Esophagus (tissue), 2 donors: ENCODE measurements around the gene TOPBP1. TPM values are rescaled to one million over a fixed set of nuclear protein-coding genes. Genes with fewer than 3 reads are reported as not detected.

Experiments
- H3K27ac ChIP-seq, 2 donors: one replicate each; pipeline ENCODE4 v1.5.1; 2013; ENCODE audit warnings: low read depth in 2 of 2, mild to moderate bottlenecking in 2 of 2, inconsistent platforms in 1 of 2, low read length in 1 of 2, moderate library complexity in 1 of 2
- H3K27me3 ChIP-seq, 2 donors: one replicate each; pipeline ENCODE4 v1.6.1; 2013; ENCODE audit warnings: low read length in 2 of 2, control low read depth in 1 of 2, mild to moderate bottlenecking in 1 of 2; ENCODE audit not compliant: insufficient read depth in 2 of 2, control insufficient read depth in 1 of 2
- H3K36me3 ChIP-seq, 2 donors: one replicate each; pipeline ENCODE4 v1.6.1; 2013; ENCODE audit warnings: low read length in 1 of 2; ENCODE audit not compliant: control insufficient read depth in 2 of 2, insufficient read depth in 2 of 2
- H3K4me1 ChIP-seq, 2 donors: one replicate each; pipeline ENCODE4 v1.6.1; 2013; ENCODE audit warnings: low read length in 1 of 2; ENCODE audit not compliant: control insufficient read depth in 2 of 2, insufficient read depth in 2 of 2
- H3K4me3 ChIP-seq, 2 donors: one replicate each; pipeline ENCODE4 v1.5.1; 2013; ENCODE audit warnings: low read length in 2 of 2, mild to moderate bottlenecking in 2 of 2, low read depth in 1 of 2, moderate library complexity in 1 of 2
- H3K9me3 ChIP-seq, 2 donors: one replicate each; pipeline ENCODE4 v1.6.1; 2013; ENCODE audit warnings: mild to moderate bottlenecking in 2 of 2, low read depth in 1 of 2, low read length in 1 of 2, moderate library complexity in 1 of 2; ENCODE audit not compliant: control insufficient read depth in 2 of 2, insufficient read depth in 1 of 2
- WGBS, 2 donors: extraction: QIAGEN DNeasy Blood & Tissue Kit; methylation state at CpG; one replicate each; pipeline ENCODE4 v1.1.7; 2013; 5-methylcytosine and 5-hydroxymethylcytosine counted together
- polyA plus RNA-seq, 2 donors: library from polyadenylated mRNA; stranded (reverse); fragments of 200-250 nt; gene quantifications; one replicate each; pipeline ENCODE4 v1.2.3, GENCODE V29; 2013
- donor health status: healthy with polysubstance abuse.
- donor health status: Bipolar disorder and iron deficiency.

Gene TOPBP1
- polyA plus RNA-seq, 2 donors = 8.3 to 10.0 TPM

DNA sequence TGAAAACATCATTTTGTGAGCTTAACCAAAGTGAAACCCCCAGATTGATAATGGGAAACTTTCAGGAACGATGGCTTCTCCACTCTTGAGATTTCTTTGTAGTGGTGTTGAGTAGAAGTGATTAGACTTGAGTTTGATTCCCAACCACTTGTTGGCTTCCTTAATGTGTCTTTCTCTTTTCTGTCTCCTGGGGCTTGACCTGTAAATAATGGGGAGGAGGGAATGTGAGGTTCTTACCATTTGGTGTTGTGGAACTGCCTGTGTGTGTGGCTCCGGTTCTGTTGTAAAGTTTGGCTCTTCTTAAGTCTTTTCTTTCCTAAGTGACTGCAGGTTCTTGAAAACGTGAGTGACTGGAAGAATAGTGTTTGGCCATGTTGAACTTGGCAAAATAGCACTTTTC is 85.6 kb downstream of the TOPBP1 start:
- Histone ChIP-seq H3K27ac (no peak overlapping the region), H3K4me1 (peaks cover 0 to 2% of the 10 kb centered on the region in 2 donors), H3K9me3 (no peaks in the 10 kb centered on the region), H3K36me3 (peaks cover 3 to 8% of the 10 kb centered on the region in 2 donors), H3K4me3 (peak overlapping the region in 1 of 2 donors; percentile 91), H3K27me3 (no peaks in the 10 kb centered on the region)
- WGBS, 2 donors = 23 to 28% methylated on average over 3 of the region's 3 CpGs

DNA sequence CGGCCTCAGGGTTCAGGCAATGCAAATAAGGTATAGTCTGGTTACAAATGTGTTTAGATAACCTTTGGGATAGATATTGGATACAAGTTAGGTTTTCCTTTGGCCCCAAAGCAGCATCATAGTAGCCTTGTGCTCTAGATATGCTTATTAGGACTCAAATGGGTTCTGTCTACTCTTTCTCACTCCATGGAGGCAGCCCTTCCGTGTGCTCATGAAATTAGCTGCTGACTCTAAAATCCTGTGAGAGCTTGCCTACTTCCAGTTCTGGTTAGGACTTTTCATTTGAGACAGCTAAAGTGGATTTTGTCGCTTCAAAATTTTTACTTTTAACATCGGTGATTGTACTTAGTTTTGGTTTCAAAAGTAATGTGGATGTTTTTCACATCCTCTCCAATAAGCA is 86.7 kb downstream of the TOPBP1 start:
- WGBS, 2 donors = 28 to 30% methylated on average over 4 of the region's 4 CpGs
- Histone ChIP-seq H3K36me3 (peaks cover 3 to 8% of the 10 kb centered on the region in 2 donors), H3K9me3 (no peaks in the 10 kb centered on the region), H3K4me1 (peaks cover 0 to 2% of the 10 kb centered on the region in 2 donors), H3K27ac (peak overlapping the region; percentile 48 to 99), H3K27me3 (no peaks in the 10 kb centered on the region), H3K4me3 (peak overlapping the region; percentile 82 to 91)

- Histone ChIP-seq H3K4me1 (peaks cover 0 to 2% of the 10 kb centered on the region in 2 donors), H3K36me3 (peaks cover 0 to 8% of the 10 kb centered on the region in 2 donors), H3K27ac (peak overlapping the region; percentile 99), H3K4me3 (peak overlapping the region; percentile 82 to 91), H3K9me3 (no peaks in the 10 kb centered on the region), H3K27me3 (no peaks in the 10 kb centered on the region)
- WGBS, 2 donors = 0% methylated on average over 35 to 54 of the region's 54 CpGs
Observed at GRCh38 chr3:133574260-133574881, 87.4 kb downstream of the TOPBP1 start.

DNA sequence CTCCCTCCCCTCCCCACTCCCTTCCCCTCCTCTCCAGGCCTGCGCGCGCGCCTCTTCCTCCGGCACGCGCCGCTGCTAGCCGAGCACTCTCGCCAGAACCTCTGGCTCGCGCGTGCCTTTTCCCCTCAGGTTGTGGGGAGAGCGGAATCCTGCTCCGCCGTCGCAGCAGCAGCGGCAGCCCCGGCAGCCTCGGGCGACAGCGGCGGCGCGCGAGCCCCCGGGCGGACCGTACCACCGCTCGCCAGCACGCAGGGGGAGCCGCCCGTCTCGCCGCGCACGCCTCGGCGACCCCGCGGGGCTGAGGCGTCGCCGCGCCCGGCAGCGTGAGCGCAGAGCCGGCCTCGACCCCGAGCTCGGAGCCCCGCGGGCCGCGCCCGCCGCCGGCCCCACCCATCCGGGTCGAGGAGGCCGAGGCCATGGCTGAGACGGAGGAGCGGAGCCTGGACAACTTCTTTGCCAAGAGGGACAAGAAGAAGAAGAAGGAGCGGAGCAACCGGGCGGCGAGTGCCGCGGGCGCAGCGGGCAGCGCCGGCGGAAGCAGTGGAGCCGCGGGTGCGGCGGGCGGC is 88.0 kb downstream of the TOPBP1 start, which contains the start of gene CDV3:
Gene CDV3, plus strand, starts transcription at position 58 of the 566 bp plus-strand sequence. Its CDS starts 359 bp downstream, at position 417.
- Histone ChIP-seq H3K9me3 (no peaks in the 10 kb centered on the region), H3K27me3 (no peaks in the 10 kb centered on the region), H3K4me1 (peaks cover 0 to 2% of the 10 kb centered on the region in 2 donors), H3K27ac (peak within 1 kb of the TSS; percentile 99), H3K4me3 (peak within 1 kb of the TSS; percentile 82 to 91), H3K36me3 (peaks cover 0 to 8% of the 10 kb centered on the region in 2 donors)
- 1% methylated on average over 54 to 81 of the region's 81 CpGs for WGBS, 2 donors

- H3K27ac ChIP-seq = peak overlapping the region; percentile 99
- H3K9me3 ChIP-seq = no peaks in the 10 kb centered on the region
- WGBS, 2 donors = 0 to 1% methylated on average over 33 of the region's 33 CpGs
- H3K4me3 ChIP-seq = peak overlapping the region in 1 of 2 donors; percentile 91
- H3K36me3 ChIP-seq = peaks cover 0 to 5% of the 10 kb centered on the region in 2 donors
- H3K4me1 ChIP-seq = no peaks in the 10 kb centered on the region
- no peaks in the 10 kb centered on the region for H3K27me3 ChIP-seq
Observed at GRCh38 chr3:133573054-133573628, 88.6 kb downstream of the TOPBP1 start.

- Histone ChIP-seq H3K4me3 (no peak overlapping the region), H3K4me1 (no peaks in the 10 kb centered on the region), H3K9me3 (no peaks in the 10 kb centered on the region), H3K27ac (peak overlapping the region; percentile 89 to 94), H3K27me3 (no peaks in the 10 kb centered on the region), H3K36me3 (no peaks in the 10 kb centered on the region)
- 79 to 81% methylated on average over 19 of the region's 19 CpGs for WGBS, 2 donors
Observed at GRCh38 chr3:133572158-133573053, 89.3 kb downstream of the TOPBP1 start.

DNA sequence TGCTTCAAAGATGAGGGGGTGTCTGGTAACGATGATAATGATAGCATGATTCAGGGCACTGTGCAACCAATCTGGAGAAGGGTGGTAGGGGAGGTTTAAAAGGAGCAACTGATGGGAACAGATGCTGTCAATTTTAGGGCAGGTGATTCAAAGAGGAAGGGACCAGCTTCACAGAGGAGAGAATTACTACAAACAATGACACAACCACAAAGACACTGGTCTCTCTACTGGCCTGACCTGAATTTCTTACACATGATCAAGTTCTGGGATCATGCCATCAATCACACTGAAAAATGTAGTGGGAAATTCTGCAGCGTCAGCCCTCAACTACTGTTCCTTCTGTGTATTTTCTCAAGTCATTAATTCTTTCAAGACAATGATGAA is 90.8 kb downstream of the TOPBP1 start:
- Histone ChIP-seq H3K4me3 (no peak overlapping the region), H3K27me3 (no peaks in the 10 kb centered on the region), H3K4me1 (no peaks in the 10 kb centered on the region), H3K9me3 (no peaks in the 10 kb centered on the region), H3K27ac (peak overlapping the region; percentile 80 to 87), H3K36me3 (no peaks in the 10 kb centered on the region)
- 70 to 73% methylated on average over 2 of the region's 2 CpGs for WGBS, 2 donors

DNA sequence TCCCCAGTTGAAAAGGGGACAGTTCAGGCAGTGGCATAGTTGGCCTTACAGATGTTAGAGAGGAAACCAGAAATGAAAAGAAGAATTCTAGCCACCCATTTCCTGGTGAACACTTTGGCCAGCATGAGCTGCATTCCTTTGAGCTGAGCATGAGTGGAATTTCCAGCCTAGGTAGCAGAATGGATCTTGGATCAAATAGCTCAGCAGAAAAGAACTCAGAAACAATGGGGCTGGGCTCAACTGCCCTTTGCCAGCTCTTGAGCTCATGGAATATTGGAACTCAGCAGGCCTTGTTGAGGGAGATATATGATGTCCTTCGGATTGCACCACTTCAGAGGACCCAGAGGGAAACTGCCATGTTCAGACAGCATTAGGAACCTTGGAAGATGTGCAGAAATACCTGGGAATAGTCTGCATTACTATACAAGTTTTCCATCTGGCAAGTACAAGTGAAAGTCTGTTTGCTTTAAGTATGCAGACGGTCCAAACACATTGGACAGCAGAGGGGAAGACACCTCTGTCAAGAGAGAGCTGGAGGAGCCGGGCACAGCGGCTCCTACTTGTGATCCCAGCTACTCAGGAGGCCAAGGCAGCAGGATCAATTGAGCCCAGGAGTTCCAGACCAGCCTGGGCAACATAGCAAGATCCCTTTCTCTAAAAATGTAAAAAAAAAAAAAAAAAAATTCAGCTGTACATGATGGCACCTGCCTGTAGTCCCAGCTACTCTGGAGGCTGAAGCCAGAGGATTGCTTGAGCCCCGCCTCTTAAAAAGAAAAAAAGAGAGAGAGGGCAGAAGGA is 91.4 kb downstream of the TOPBP1 start:
- no peaks in the 10 kb centered on the region for H3K9me3 ChIP-seq
- H3K27me3 ChIP-seq = no peaks in the 10 kb centered on the region
- no peak overlapping the region for H3K4me3 ChIP-seq
- peak overlapping the region; percentile 80 to 87 for H3K27ac ChIP-seq
- no peaks in the 10 kb centered on the region for H3K4me1 ChIP-seq
- WGBS, 2 donors = 79 to 80% methylated on average over 5 of the region's 5 CpGs
- H3K36me3 ChIP-seq = no peaks in the 10 kb centered on the region
